Measurements from ENCODE around the gene SGTA. TPM values are rescaled to one million over a fixed set of nuclear protein-coding genes. Genes with fewer than 3 reads are reported as not detected.

The SGTA gene
- total and polyA plus RNA-seq, 2 of the 13 experiments (the other 11 are each of a cell fraction or from before 2014, with no cell fraction given) = 43.9 to 47.4 TPM

- TF ChIP-seq ZNF790 (CRISPR knock-in tag; IDR thresholded peaks at IDR 0.05; ENCODE audit: borderline replicate concordance) = no peak
- no peak for TF ChIP-seq NFRKB (IDR thresholded peaks at IDR 0.05)
- no peak for TF ChIP-seq ZNF597 (CRISPR knock-in tag; IDR thresholded peaks at IDR 0.05)
- no peak for TF ChIP-seq DDIT3 (CRISPR knock-in tag; IDR thresholded peaks at IDR 0.05)
- TF ChIP-seq ZNF816 (CRISPR knock-in tag; IDR thresholded peaks at IDR 0.05; ENCODE audit: borderline replicate concordance) = no peak
- peak; percentile 41; the same call in 1 of the 2 replicates for TF ChIP-seq PRDM10 (CRISPR knock-in tag; IDR thresholded peaks at IDR 0.05; ENCODE audit: low read depth)
- peak; percentile 50; the same call in 1 of the 2 replicates for TF ChIP-seq ZNF335 (CRISPR knock-in tag; IDR thresholded peaks at IDR 0.05)
- TF ChIP-seq, protein P1, sequence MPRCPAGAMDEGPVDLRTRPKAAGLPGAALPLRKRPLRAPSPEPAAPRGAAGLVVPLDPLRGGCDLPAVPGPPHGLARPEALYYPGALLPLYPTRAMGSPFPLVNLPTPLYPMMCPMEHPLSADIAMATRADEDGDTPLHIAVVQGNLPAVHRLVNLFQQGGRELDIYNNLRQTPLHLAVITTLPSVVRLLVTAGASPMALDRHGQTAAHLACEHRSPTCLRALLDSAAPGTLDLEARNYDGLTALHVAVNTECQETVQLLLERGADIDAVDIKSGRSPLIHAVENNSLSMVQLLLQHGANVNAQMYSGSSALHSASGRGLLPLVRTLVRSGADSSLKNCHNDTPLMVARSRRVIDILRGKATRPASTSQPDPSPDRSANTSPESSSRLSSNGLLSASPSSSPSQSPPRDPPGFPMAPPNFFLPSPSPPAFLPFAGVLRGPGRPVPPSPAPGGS (CRISPR knock-in tag; IDR thresholded peaks at IDR 0.05) = no peak
- TF ChIP-seq, protein P2, sequence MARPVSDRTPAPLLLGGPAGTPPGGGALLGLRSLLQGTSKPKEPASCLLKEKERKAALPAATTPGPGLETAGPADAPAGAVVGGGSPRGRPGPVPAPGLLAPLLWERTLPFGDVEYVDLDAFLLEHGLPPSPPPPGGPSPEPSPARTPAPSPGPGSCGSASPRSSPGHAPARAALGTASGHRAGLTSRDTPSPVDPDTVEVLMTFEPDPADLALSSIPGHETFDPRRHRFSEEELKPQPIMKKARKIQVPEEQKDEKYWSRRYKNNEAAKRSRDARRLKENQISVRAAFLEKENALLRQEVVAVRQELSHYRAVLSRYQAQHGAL (CRISPR knock-in tag; IDR thresholded peaks at IDR 0.05; ENCODE audit: not compliant biosample characterization) = no peak
- TF ChIP-seq ZNF30 (CRISPR knock-in tag; IDR thresholded peaks at IDR 0.05) = no peak
- TF ChIP-seq MXD1 (CRISPR knock-in tag; IDR thresholded peaks at IDR 0.05) = no peak
- TF ChIP-seq ZBTB49 (CRISPR knock-in tag; IDR thresholded peaks at IDR 0.05; ENCODE audit: borderline replicate concordance) = no peak
- TF ChIP-seq KAT8 (CRISPR knock-in tag; IDR thresholded peaks at IDR 0.05) = peak; percentile 75
- TF ChIP-seq ZNF615 (CRISPR knock-in tag; IDR thresholded peaks at IDR 0.05; ENCODE audit: borderline replicate concordance) = no peak
- TF ChIP-seq NCOR1 (IDR thresholded peaks at IDR 0.05; ENCODE audit: borderline replicate concordance, low read length) = no peak
- TF ChIP-seq ZNF329 (CRISPR knock-in tag; IDR thresholded peaks at IDR 0.05; ENCODE audit: low read depth) = peak; percentile 47
- TF ChIP-seq FOXM1 (CRISPR knock-in tag; IDR thresholded peaks at IDR 0.05) = no peak
Measured at GRCh38 chr19:2819540-2820111, 36.6 kb upstream of the SGTA start, which contains the start of gene ZNF554 (continued).

Measured in HepG2 (cell line).